GM18870 (cell line): ENCODE data around the gene MOGAT3.

ENCODE experiments used
- ATAC-seq: cut with Tn5 transposase; IDR thresholded peaks from one replicate; pipeline ENCODE4 v1.9.1; 2021; ENCODE audit warnings: moderate library complexity; ENCODE audit not compliant: unreplicated experiment

Gene MOGAT3

DNA sequence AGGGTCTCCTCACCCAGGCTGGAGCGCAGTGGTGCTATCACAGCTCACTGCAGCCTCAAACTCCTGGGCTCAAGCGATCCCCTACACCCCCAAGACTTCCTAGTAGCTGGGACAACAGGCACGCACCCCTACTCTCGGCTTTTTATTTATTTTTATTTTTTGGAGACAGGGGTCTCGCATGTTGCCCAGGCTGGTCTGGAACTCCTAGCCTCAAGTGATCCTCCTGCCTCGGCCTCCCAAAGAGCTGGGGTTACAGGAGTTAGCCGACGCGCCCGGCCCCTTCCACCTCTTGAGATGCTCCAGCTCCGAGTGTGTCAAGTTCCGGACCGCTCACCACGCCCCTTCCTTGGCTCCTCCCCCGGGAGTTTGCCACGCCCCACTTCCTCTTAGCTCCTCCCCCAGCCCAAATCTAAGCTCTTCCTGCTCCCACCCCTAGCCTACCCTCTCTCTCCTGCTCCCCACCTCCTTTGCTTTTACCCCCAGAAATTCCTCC lies 27.0 kb downstream of the MOGAT3 start:
- no peak for ATAC-seq

DNA sequence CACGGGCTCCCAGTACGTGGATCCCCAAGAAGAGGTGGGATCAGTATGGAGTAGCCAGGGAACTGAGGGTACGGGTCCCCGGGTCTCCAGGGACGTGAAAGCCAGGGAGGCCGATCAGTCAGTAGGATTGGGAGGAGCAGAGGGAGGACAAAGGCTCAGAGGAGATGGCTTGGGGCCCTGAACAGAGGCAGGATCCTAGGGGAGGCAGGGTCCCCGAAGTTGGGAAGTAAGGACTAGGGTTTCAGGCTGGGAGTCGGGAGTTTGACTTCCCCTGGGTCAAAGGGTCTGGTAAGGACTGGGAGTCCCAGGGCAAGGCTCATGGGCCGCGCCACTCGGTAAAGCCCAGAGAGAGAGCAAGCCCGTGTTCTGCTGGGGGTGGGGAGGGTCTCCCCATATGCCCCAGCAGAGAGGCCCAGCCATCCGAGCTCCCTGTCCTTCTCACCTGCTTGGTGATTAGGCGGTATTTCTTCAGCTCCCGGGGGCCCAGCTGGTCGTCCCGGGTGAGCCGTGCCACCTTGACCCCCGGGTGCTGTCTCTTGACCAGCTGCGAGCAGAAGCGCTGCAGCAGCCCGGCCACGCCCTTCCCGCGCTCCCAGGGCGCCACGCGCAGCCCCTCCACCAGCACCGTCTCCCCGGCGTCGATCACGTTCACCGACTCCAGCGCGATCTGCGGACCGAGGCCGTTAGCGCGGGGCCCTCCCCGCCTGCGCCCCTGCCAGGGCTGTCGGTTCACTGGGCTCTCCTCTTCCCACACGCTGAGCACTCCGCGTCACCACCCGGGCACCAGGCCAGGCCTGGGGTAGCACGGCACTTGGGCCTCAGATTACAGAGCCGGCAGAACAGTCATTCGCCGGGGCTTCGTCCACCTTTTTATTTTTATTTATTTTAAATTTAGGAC lies 27.7 kb downstream of the MOGAT3 start:
- no peak for ATAC-seq

DNA sequence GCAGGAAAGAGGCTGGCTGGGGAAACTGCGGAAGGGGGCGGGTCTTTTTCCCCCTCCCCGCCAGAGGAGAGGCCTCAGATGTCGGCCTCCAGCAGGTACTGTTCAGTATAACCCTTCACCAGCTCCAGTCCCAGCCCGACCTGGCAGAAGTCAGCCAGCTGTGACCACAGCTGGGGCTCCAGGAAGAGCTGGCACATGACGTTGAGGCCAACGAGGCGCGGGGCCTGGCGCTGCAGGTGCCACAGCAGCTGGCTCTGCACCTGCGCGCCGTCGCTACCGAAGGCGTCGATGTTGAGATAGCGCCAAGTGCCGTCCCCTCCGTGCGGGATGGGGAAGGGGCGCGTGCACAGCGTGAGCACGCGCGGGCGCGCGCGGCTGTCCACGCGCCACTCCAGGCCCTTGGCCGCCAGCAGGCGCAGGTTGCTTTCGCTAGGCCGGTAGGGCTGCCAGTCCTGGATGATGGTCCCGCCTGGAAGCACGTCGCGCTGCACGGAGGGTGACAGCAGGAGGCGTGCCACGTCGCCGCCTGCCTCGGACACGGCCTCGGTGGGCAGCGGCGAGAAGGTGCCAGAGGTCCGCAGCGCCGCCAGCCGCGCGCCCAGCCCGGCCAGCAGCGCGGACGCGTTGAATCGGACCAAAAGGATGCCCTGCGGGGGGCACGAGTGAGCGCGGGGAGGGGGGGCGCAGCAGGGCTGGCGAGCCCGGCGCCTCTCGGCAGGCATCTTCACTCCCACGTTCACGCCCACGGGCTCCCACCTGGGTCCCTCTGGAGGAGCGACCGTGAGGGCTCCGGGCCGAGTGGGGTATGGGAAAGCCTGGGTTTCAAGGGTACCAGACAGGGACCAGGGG lies 28.6 kb downstream of the MOGAT3 start:
- no peak for ATAC-seq

DNA sequence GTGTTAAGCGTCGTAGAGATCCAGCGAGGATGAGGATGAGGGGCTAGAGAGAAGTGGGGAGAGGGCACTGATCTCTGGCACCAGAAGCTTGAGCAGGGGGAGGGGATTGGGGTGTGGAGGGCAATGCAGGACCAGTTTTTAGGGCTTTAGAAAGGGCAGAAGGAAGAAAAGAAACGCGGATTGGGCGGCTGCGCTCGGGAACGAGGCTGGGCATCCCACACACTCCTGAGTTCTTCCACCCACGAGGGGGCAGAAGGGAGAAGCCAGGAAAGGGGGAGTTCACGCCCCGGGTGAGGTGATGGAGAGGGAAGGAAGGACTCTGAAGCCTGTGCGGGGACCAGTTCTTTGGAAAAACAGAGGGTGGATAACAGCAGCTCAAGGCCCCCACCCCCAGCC lies 29.4 kb downstream of the MOGAT3 start:
- ATAC-seq = no peak

DNA sequence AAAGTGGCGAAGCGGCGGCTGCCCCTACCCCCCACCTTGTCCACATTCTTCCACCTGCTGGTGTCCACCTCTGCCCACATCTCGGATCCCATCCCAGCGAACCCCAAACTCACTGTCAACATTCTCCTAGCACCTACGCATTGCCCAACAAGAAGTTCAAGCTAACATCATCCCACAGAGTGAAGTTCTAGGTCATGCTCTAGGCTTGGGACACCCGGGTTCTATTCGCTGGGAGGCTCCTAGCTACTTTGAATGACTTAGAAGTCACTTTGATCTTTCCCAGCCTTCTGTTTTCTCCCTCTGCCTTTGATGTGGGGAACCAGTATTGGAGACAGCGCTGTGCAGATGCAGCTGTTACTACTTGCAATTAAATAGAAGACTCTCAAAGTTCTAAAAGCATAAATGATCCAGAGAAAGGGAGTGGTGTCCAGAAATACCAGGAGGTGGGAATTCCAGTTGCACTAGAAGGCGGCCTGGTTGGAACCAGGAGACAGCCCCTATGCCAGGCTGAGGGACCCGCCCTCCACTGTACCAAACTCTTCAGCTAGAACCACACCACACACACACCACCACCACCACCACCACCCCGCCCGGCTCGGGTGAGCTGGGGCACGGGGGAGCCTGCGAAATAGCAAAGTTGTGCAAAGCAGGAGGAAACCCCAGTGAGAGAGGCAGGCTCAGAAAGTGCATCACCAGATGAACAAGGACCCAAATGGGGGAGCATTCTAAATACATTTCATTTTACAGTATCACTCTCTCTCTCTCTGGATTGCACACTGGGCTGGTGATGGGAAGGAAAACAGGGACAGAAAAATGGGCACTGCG lies 30.0 kb downstream of the MOGAT3 start:
- ATAC-seq = no peak

DNA sequence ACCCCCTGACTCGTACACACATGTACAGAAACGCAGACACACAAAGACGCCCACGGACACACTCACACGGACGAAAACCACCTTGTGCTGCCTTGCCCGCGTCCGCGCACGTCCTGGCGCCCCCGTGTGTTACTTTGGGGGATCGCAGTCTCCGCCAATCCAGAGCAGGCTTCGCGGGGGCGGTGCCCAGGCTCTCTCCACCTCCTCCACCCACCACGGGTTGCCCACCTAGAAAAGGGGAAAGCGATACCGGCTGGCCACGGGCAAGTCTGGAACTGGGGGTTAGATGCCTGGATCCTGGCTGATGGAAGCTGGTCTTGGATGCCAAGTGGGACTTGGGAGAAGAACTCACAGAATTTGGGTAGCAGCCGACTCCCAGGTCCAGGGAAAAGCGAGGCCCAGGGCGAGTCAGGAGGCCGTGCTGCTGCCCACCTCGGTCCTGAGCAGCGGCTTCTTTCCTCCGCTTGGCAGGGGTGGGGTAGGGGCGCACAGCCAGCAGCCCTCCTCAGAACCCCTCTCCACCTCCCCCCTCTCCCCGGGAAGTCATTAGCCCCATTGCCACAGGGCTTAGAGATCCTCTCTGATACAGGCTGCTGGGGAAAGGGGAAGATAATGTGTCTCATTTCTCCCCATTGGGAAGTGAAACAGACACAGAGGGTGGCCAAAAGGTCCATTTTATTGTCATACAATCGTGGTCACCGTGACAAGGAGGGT lies 30.8 kb downstream of the MOGAT3 start:
- no peak for ATAC-seq

DNA sequence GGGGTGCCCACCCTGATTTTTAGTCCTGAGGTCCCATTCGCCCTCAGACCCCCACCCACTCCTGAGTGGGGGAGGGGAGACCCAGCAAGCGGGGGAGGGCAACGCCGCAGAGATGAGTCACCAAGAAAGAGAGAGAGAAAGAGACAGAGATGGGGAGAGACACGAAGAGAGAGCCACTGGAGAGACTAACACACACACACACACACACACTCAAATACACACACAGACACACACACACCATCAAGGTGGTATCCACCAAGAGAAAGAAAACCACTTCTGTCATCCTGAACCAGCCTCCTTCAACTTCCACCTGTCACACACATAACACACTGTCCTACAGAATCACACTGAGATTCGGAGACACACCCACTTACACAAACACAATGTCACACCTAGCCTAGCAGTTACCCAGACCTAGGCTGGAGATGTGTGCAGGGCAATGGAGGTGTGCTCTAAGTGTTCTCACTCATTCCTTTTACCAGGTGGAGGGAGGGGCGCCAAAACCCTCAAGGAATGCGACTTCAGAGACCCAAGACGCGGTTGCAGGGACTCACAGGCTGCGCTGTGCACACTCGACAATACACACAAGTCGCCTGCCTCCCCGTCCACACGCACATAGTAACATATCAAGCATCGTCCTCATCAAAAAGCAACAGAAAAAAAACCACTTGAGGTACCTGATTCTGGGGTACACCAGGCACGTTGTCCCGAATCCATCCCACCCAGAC lies 31.6 kb downstream of the MOGAT3 start:
- ATAC-seq = no peak

DNA sequence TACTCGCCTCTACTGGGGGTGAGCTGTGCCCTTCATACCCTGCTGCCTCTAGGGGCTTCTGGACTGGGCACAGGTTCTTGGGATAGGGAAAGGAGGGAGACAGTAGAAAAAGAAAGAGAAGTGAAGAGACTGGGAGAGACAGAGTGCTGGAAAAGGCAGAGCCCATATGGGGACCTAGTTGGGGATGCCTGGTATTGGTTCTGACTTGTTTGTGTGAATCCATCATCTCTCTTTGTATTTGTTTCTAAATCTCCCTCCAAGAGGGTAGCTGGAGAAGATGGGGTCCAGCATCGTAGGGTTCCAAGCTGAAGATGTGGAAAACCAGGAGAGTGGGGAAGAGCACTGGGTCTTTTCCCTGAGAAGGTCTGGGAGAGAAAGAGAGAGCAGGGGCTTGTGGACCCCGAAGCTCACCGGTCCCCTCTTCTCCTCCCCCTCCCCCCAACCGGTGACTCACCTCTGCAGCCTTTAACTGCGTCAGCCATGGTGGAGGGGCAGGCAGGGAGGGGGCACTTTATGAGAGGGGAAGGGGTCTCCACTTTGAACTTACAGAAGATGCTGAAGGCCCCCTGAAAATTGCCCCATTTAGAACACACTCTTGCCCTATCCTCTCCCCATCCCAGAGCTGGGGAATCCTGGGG lies 32.3 kb downstream of the MOGAT3 start:
- no peak for ATAC-seq

DNA sequence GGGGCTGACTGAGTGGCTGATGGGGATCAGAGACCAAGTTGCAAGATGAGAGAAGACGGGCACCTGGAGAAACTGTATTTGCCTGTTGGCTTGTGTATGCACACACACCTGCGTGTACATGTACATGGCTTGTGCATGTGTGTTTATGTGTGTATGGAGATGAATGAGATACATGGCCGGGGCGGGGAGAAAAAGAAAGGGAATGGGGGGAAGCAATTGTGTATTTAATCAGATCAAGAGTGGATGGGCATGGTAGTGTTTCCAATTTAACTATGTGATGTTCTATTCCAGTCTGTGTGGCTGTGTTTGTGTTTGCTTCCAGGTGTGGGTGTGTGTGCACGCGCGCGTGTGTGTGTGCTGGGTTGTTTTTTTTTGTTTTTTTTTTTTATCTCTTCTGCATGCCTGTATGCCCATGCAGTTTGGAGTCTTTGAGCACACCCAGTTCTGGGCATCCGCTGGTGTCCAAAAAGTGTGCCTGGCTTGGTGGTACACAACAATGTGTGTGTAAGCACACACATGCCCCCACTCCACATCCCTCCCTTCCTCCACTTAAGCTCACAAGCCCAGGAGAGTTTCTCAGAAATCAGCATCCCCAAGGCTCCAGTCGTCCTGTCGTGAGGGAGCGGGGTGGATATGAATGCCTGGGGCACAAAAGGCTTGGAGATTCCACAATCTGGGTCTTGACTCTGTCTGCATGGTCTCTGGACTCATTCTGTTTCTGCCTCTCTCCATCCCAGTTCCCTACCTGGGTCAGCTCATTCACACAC lies 33.0 kb downstream of the MOGAT3 start:
- ATAC-seq = no peak

DNA sequence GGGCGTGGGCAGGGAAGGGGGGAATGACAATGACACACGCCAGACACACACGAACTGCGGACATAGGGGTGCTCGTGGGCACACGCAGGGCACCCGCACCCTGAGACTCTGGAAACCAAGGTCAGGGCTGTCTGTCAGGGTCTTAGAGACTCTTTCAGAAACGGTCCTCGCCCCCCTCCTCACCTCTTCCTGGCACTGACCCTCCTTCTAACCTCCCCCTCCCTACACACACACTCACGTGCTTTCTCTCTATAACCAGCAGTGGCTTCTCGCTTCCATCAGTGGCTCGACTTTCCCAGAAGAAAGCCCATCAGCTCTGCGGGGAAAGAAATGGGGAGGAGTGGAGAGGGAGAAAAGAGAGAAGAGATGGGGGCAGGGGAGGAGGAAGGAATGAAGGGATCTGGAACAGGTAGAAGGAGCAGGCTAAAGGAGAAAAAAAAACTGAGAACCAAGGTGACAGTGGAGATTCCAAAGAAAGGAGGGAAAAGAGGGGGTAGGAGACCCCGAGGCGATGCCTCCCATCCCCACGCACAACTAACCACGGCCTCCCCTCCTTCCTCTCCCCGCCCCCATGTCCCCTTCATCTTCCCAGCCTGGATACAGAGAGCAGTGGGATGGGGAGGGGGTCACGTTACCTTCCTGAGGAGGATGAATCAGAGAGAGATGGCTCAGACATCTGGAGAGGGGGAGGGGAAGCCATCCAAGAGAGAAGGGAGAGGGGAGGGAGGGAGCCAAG lies 33.8 kb downstream of the MOGAT3 start:
- ATAC-seq = no peak

DNA sequence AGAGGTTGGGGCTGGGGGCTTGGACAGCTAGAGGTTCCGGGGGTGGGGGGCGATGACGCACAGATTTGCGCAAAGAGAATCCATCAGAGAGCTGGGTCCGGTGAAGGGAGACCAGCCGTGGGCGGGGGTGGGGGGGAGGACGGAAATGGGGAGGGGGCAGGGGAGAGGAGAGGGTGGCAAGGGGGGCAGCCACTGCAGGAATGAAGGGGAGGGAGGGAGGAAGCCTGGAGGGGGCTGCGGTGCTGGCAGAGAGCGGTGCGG lies 34.3 kb downstream of the MOGAT3 start:
- ATAC-seq = no peak

DNA sequence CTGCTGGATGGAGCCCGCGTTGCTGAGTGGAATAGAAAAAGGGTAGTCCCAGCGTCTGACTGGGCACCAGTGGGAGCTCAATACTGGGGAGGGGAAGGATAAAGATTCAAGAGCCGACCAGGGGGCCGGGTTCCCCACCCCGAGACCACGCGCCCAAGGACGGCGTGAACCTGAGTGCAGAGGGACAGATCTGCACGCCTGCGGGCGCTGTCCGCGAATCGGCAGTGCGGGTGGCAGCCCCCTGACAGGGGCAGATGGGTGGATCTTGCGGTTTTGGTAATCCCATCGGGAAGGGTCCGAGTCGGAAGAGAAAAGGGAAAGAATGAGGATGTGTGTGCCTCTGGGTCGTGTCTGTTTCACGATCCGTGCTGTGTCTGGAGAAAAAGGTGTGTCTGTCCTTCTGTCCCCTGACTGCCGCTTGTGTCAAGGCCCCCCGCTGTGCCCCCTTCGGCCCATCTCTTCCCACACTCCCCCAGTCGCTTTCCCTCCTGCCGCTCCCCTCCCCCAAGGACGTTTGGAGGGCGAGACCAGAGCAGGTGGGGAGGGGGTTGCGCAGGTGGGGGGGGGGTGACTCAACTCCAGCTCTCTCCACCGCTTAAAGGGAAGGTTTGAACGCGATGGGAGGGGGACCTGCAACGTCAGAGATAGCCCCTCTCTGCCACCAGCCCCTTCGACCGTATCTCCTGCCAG lies 34.7 kb downstream of the MOGAT3 start:
- ATAC-seq = no peak

DNA sequence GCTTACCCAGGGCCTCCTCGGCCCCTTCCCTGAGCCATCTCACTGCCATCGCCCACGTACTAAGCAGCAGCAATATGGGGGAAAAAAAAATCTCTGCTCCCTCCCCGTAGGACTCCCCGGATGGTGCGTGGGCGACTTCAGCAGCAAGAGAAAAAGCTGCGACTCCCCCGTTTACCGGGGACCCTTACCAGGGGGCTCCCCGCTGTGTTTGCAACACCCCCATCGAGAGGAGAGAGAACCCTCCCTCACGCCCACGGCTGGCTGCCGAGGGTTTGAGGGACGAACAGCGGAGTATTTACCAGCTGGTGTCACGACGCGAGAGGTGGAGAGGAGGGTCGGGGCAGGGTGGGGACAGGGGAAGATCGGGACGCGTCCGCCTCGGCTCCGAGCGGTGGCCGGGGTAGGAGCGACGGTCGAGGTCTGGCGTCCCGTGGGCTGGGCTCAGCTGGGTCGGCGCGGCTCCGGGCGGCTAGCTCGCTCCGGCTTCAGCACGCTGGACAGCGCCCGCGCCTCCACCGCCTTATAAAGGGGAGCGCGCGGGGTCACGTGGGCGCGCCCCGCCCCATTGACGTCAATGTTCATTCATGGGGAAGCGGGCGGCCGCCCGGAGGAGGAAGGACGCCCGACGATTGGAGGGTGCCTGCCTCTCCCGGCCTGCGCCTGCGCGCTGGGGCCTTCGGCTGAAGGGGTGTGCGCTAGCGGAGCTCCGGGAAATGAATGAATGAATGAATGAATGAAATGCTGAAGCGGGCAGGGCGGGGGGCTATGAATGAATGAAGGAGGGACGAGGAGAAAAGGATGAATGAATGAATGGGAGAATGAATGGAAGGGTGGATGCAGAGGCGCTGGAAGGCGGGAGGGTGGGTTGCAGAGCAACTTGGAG lies 35.5 kb downstream of the MOGAT3 start, which contains the start of gene VGF:
Gene VGF (minus strand): TSS at position 495 of the 883 bp plus-strand sequence. CDS start 726 bp downstream, outside the sequence.
- no peak for ATAC-seq

DNA sequence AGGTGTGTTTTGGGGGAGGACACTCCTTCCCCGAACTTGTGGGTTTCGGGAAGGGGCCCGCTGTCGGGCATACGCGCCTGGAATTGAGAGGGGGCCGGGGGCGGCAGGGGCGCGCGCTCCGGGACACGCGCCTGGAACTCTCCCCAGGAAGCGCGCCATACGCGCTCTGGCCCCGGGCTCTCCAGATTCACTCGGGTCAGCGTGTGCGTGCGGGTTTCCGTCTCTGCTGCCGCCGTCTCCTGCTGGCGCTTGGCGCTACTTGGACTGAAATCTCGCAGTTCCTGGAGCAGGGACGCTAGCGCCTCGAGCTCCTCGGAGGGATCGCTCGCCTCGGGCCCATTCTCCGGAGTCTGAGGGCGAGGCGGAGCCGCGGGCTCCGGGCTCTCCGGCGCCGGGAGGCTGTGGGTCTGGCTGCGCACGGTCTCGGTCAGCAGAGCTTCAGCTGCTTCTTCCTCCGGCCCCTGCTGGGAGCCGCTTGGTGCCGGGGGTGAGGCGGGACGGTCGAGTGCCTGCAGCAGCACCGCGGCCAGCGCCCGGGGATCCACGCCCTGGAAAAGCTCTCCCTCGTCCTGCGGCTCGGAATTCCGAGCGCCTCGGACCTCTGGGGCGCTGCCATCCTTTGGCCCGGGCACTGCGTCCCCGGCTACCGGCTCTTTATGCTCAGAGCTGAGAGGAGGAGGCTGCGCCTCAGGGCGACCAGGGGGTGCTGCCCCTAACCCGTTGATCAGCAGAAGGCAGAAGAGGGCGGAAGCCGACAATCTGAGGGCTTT lies 36.6 kb downstream of the MOGAT3 start:
- ATAC-seq = no peak

DNA sequence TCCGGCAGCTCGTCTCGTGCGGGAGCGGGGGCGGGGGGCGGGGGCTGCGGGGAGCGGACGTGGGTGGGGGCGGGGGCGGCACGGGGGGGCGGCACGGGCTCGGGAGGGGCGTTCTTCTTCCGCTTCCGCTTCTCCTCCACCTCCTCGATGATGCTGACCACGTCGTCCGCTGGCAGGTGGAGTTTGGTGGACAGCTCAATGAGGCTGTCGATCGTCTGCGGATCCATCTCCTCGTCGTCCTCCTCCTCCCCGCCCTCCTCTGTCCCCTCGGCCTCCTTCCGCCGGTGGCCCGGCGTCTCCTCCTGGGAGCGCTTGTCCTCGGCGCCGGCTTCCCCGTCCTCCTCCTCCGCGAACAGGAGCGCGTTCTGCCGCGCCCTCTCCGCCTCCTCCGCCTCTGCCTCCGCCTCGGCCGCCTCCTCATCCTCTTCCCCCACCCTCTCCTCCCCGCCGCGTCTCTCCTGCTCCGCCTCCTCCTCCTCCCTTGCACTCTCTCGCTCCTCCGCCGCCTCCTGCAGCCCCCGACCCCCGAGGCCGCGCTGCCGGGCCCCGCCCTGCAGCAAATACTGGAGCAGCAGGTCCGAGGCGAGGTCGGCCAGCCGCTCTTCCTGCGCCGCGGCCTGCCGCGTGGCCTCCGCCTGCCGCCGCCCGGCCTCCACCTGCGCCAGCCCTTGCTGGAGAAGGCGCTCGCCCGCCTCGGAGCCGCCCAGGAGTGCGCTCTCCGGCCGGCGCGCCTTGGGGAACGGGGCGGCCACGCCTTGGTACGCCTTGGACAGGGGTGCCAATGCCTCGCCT lies 37.4 kb downstream of the MOGAT3 start:
- no peak for ATAC-seq
